Caco-2 (cell line): ENCODE data around the gene SHB. TPM values are rescaled to one million over a fixed set of nuclear protein-coding genes. Genes with fewer than 3 reads are reported as not detected.

ENCODE experiments used
- BruUV-seq: library from RNA; stranded (reverse); fragments of 400-500 nt; replicated peaks from 2 replicates; lab custom pipeline; 2021; lab: Mats Ljungman, UMichigan
- CTCF ChIA-PET: fragments of 300-600 bp; sonication (Branson Sonifier 250); formaldehyde crosslinking; loops from one replicate; lab custom pipeline; 2022; ENCODE audit warnings: antibody characterized with exemption; lab: Charles Lee
- POLR2A ChIA-PET: fragments of 300-600 bp; sonication (Branson Sonifier 250); formaldehyde crosslinking; loops from one replicate; lab custom pipeline; 2022; ENCODE audit warnings: antibody characterized with exemption; lab: Charles Lee
- DNase-seq, 2 experiments: peaks; one replicate each; pipeline versions ENCODE4 v3.0.0 to v3.0.0-alpha.2; 2020 to 2022
- H3K27me3 ChIP-seq: replicated peaks from 2 replicates; pipeline ENCODE4 v1.6.0; 2011; ENCODE audit warnings: low read length; ENCODE audit not compliant: control insufficient read depth, insufficient read depth
- H3K36me3 ChIP-seq: 2 replicates; pipeline ENCODE4 v1.5.1; 2011; ENCODE audit warnings: low read length; ENCODE audit not compliant: control insufficient read depth, insufficient read depth
- H3K4me1 ChIP-seq: fragments of 250-450 bp; sonication (Bioruptor Pico); 2 replicates; pipeline ENCODE4 v1.5.1; 2020; ENCODE audit warnings: mild to moderate bottlenecking
- H3K4me3 ChIP-seq: 2 replicates; pipeline ENCODE4 v1.5.1; 2011; ENCODE audit warnings: low read depth, mild to moderate bottlenecking, control low read depth, low read length
- H3K9me3 ChIP-seq: fragments of 250-450 bp; sonication (Bioruptor Pico); 2 replicates; pipeline ENCODE4 v1.5.1; 2020; ENCODE audit warnings: mild to moderate bottlenecking, moderate library complexity
- H3K27ac Mint-ChIP-seq: one replicate; pipeline ENCODE4 v1.8.0; 2022; ENCODE audit warnings: mixed read lengths; ENCODE audit not compliant: unreplicated experiment
- H3K27me3 Mint-ChIP-seq: one replicate; pipeline ENCODE4 v1.8.0; 2022; ENCODE audit warnings: mixed read lengths; ENCODE audit not compliant: insufficient read depth, unreplicated experiment
- H3K36me3 Mint-ChIP-seq: one replicate; pipeline ENCODE4 v1.8.0; 2022; ENCODE audit warnings: mild to moderate bottlenecking, mixed read lengths; ENCODE audit not compliant: insufficient read depth, unreplicated experiment
- H3K4me1 Mint-ChIP-seq: one replicate; pipeline ENCODE4 v1.8.0; 2022; ENCODE audit warnings: low read depth, mixed read lengths; ENCODE audit not compliant: unreplicated experiment
- H3K4me3 Mint-ChIP-seq: one replicate; pipeline ENCODE4 v1.8.0; 2022; ENCODE audit warnings: mild to moderate bottlenecking, moderate library complexity, mixed read lengths; ENCODE audit not compliant: unreplicated experiment
- H3K9me3 Mint-ChIP-seq: one replicate; pipeline ENCODE4 v1.8.0; 2022; ENCODE audit warnings: mixed read lengths; ENCODE audit not compliant: unreplicated experiment
- intact Hi-C: fragments of 100-400 bp; cut with micrococcal nuclease; formaldehyde crosslinking; loops from one replicate; pipeline ENCODE4 v1.10.0; 2022; ENCODE audit not compliant: unreplicated experiment
- total RNA-seq: library from RNA; stranded (reverse); gene quantifications from 2 replicates; pipeline ENCODE4 v1.2.3, GENCODE V29; 2022
- TF ChIP-seq, protein P1 (sequence below), 2 experiments: fragments of 200-600 bp in 1 of 2; IDR thresholded peaks; 1 replicate in 1 of 2; 2 replicates in 1 of 2; pipeline versions ENCODE4 v1.5.1 to v1.8.0; 2011 to 2022; ENCODE audit warnings: antibody characterized with exemption in 1 of 2, control low read depth in 1 of 2, inconsistent platforms in 1 of 2, low read depth in 1 of 2, low read length in 1 of 2, mild to moderate bottlenecking in 1 of 2, moderate library complexity in 1 of 2; ENCODE audit not compliant: insufficient read depth in 1 of 2, severe bottlenecking in 1 of 2, unreplicated experiment in 1 of 2

Gene SHB
- total RNA-seq, 1 experiment from 2014 or later = 18.3 TPM

DNA sequence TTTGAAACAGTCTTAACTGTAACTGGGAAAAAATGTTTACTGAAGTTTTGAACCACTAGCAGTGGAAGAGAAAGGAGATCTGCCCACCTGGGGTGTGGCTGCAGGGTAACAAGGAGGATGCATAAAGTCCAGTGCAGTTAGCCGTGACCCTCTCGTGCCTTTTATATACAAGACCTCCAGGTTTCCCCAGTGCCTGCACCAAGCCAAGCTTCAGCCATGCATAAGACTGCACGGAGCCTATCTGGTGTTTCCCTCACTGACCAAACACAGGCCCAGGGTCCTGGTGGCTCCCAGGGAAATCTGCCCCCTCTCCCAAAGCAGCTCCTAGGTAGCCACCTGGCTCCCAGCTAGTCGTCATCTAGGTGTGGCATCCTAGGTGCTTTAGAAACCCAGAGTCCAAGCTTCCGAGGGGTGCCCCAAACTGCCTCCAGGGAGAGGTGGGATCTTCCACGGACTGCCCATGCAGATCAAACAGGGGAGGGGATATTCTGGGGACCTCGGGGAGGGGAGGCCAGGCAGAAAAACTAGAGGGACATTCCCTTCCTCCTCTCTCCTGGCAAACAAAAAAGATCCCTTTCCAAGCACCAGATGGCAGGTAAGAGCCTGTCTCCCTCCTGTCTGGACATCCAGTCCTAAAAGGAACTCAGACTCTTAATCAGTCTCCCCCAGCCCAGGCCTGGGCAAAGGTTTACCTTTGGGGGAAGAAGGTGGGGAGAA is 2.7 kb downstream of the SHB start:
- Histone ChIP-seq H3K4me1 (peaks cover 40% of the 10 kb centered on the region), H3K36me3 (no peaks in the 10 kb centered on the region), H3K27me3 (no peaks in the 10 kb centered on the region), H3K4me3 (peak overlapping the region; percentile 92), H3K9me3 (no peaks in the 10 kb centered on the region)
- H3K36me3 Mint-ChIP-seq = peaks cover 45% of the 10 kb centered on the region
- POLR2A ChIA-PET = interaction anchor here (0.6 kb wide), 1 partner anchor 52 kb away, joined by 5 read pairs; no protein-coding TSS in a partner anchor
- no peaks in the 10 kb centered on the region for H3K9me3 Mint-ChIP-seq
- peak overlapping the region; percentile 95 for H3K4me3 Mint-ChIP-seq
- H3K27ac Mint-ChIP-seq = peak overlapping the region; percentile 83
- CTCF ChIA-PET = interaction anchor here (0.6 kb wide), 1 partner anchor 649 kb away, joined by 3 read pairs; no protein-coding TSS in a partner anchor
- intact Hi-C loops = loop anchor here (1.0 kb wide), 1 partner anchor 153 kb away; no protein-coding TSS in a partner anchor
- DNase-seq = peak in 1 of 2 experiments; percentile 24
- H3K27me3 Mint-ChIP-seq = no peaks in the 10 kb centered on the region
- BruUV-seq = TSS peak; percentile 21
- peaks cover 34% of the 10 kb centered on the region for H3K4me1 Mint-ChIP-seq
- TF ChIP-seq, protein P1, sequence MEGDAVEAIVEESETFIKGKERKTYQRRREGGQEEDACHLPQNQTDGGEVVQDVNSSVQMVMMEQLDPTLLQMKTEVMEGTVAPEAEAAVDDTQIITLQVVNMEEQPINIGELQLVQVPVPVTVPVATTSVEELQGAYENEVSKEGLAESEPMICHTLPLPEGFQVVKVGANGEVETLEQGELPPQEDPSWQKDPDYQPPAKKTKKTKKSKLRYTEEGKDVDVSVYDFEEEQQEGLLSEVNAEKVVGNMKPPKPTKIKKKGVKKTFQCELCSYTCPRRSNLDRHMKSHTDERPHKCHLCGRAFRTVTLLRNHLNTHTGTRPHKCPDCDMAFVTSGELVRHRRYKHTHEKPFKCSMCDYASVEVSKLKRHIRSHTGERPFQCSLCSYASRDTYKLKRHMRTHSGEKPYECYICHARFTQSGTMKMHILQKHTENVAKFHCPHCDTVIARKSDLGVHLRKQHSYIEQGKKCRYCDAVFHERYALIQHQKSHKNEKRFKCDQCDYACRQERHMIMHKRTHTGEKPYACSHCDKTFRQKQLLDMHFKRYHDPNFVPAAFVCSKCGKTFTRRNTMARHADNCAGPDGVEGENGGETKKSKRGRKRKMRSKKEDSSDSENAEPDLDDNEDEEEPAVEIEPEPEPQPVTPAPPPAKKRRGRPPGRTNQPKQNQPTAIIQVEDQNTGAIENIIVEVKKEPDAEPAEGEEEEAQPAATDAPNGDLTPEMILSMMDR (IDR thresholded peaks at IDR 0.05; ENCODE audit: insufficient read depth in 1 of 2, low read depth in 1 of 2, low read length in 1 of 2, severe bottlenecking in 1 of 2, unreplicated experiment in 1 of 2) = peak; percentile 16 to 23

DNA sequence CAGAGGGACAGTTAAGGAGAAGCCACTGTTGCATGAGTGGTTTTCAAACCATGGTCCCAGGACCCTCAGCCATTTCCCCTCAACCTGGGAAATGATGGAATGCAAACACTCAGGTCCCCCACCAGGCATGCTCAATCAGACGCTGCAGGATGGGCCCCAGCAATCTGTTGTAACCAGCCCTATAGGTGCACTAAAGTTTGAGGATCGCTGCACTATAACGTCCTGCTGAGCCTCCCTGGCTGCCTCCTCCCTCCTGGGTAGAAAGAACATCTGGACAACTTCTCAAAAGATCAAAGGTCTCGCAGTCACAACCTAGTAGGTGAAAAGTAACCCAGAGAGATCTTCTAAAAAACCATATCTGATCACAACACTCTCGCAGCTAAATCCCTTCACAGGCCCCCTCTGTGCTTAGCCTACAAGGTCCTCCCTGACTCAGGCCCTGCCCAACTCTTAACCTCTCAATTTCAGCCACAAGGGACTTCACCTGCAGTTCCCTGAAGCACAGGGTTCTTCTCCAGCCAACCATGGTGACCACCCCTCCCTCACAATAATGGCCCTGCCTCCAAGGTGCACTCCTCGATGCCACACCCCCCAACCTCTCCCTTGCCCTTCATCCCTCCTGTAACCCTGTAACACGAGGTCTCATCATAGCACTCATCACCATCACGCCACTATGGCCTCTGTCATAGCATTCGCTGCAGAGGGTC is 3.5 kb downstream of the SHB start:
- peaks cover 45% of the 10 kb centered on the region for H3K36me3 Mint-ChIP-seq
- no peak overlapping the region for H3K4me3 ChIP-seq
- peak overlapping the region; percentile 83 for H3K27ac Mint-ChIP-seq
- TF ChIP-seq, protein P1 (IDR thresholded peaks at IDR 0.05; ENCODE audit: insufficient read depth in 1 of 2, low read depth in 1 of 2, low read length in 1 of 2, severe bottlenecking in 1 of 2, unreplicated experiment in 1 of 2) = no peak
- ChIA-PET CTCF (no interaction called here), POLR2A (no interaction called here)
- H3K27me3 ChIP-seq = no peaks in the 10 kb centered on the region
- intact Hi-C loops = loop anchor here (1.0 kb wide), 1 partner anchor 152 kb away; no protein-coding TSS in a partner anchor
- no peaks in the 10 kb centered on the region for H3K9me3 ChIP-seq
- H3K4me3 Mint-ChIP-seq = peak overlapping the region; percentile 95
- H3K36me3 ChIP-seq = no peaks in the 10 kb centered on the region
- H3K9me3 Mint-ChIP-seq = no peaks in the 10 kb centered on the region
- DNase-seq = no peak
- no peaks in the 10 kb centered on the region for H3K27me3 Mint-ChIP-seq
- H3K4me1 Mint-ChIP-seq = peaks cover 34% of the 10 kb centered on the region
- H3K4me1 ChIP-seq = peaks cover 40% of the 10 kb centered on the region
- no TSS peak for BruUV-seq

DNA sequence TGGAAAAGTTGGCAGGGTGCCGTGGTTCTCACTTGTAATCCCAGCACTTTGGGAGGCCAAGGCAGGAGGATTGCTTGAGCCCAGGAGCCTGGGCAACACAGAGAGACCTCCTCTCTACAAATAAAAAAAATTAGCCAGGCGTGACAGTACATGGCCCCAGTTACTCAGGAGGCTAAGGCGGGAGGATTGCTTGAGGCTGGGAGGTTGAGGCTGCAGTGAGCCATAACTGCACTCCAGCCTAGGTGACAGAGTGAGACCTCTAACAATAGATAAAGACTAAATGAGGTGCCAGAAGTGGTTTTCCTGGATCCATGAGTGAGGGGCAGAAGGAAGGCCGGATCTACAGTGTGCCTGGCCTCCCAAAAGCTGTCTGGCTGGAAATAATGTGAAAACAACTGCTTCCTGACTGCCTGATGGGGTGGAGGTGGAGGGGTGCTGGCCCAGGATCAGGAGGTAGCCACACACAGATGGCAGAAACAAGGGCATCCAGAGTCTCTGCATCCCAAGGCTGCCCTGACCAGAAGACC is 4.1 kb downstream of the SHB start:
- ChIA-PET POLR2A (no interaction called here), CTCF (interaction anchor here (0.7 kb wide), 1 partner anchor 139 kb away, joined by 3 read pairs; no protein-coding TSS in a partner anchor)
- H3K36me3 Mint-ChIP-seq = peaks cover 45% of the 10 kb centered on the region
- peaks cover 34% of the 10 kb centered on the region for H3K4me1 Mint-ChIP-seq
- DNase-seq = no peak
- H3K27me3 ChIP-seq = no peaks in the 10 kb centered on the region
- intact Hi-C loops = no loop called here
- H3K27me3 Mint-ChIP-seq = no peaks in the 10 kb centered on the region
- TF ChIP-seq, protein P1 (IDR thresholded peaks at IDR 0.05; ENCODE audit: insufficient read depth in 1 of 2, low read depth in 1 of 2, low read length in 1 of 2, severe bottlenecking in 1 of 2, unreplicated experiment in 1 of 2) = no peak
- no peaks in the 10 kb centered on the region for H3K9me3 Mint-ChIP-seq
- H3K36me3 ChIP-seq = no peaks in the 10 kb centered on the region
- peak overlapping the region; percentile 1 for H3K4me3 Mint-ChIP-seq
- H3K27ac Mint-ChIP-seq = no peak overlapping the region
- no TSS peak for BruUV-seq
- no peaks in the 10 kb centered on the region for H3K9me3 ChIP-seq
- peaks cover 36% of the 10 kb centered on the region for H3K4me1 ChIP-seq
- no peak overlapping the region for H3K4me3 ChIP-seq
